Fibroblast of skin of abdomen (primary cell): ENCODE data around the gene MAP3K13.
"Not testable (repeated sequence)": the region's sequence is repeated elsewhere in the genome, so short reads cannot be mapped to it uniquely, and the experiment has no call there.

ENCODE experiments used
- DNase-seq: peaks from one replicate; pipeline ENCODE4 v3.0.0-alpha.2; 2013

Gene MAP3K13

DNA sequence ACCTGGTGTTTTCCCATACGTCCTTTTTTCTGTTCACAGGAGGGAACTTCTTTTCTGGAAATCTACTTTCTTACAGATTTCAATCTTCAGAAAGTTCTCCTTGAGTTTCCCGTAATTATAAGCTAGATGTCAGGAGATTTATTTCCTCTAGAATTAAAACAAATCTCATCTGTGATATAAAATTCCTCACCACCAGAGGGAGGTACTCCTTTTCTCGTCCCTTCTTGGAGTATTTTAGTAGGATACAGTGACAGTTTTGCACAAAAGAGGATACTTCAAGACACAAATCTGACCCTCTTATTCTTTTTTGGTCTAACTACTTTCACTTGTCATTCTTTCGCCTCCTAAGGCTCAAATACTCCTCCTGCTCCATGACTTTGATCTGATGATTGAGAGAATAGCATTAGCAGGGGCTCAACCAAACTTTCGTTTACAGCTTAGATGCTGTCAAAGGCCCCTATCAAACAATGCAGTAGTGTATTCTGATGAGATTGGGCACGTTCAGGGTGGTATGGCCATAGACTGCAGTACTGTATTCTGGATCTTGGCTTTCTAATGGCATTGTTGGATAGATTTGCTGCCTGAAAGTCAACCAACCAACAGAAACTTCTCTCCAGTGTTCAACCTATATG, 97.9 kb downstream of the MAP3K13 start:
- no peak for DNase-seq

DNA sequence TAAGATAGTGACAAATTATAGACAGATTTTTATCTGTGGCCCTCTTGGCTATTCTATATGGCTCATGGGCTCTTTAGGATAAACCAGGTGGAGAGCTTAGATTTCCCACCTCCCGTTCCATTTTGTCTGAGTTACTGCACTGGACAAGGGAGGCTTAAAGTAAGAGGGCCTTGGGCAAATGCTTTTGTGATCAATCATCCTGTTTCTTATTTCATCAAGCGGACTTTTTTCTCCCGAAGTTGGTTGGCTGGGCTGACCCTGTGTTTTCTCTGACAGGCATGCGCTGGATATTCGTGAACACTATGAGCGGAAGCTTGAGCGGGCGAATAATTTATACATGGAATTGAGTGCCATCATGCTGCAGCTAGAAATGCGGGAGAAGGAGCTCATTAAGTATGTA, 102.5 kb downstream of the MAP3K13 start:
- DNase-seq, result no peak

DNA sequence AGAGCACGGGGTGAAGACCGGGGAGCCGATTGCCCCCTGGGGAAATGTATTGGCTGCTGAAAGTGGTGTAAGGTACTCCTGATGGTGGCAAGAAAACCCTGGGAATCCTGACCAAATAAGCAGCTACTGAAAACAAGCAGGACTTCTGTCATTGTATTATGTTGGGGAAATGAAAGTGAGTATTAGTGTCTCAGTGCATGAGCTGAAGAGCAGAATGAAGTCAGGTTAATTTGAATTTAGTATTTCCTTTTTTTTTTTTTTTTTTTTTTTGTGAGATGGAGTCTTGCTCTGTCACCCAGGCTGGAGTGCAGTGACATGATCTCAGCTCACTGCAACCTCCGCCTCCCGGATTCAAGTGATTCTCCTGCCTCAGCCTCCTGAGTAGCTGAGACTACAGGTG, 103.2 kb downstream of the MAP3K13 start:
- not testable (repeated sequence) for DNase-seq

DNA sequence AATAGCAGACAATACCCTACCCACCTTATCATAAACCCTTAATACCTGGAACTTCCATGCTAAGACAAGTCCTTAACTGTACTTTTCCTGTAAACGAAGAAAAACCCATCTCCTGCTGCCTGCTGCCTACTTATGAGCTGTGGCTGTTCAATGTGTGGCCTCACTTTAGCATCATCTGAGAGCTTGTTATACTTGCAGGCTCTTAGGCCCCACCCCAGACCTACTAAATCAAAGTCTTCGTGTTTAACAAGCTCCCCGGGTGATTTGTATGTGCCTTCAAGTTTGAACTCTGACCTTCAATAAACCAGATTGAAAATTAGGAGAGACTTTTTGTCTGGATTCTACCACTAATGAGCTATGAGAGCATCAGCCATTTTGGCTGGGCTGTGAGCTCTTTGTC, 106.6 kb downstream of the MAP3K13 start:
- DNase-seq, result no peak

DNA sequence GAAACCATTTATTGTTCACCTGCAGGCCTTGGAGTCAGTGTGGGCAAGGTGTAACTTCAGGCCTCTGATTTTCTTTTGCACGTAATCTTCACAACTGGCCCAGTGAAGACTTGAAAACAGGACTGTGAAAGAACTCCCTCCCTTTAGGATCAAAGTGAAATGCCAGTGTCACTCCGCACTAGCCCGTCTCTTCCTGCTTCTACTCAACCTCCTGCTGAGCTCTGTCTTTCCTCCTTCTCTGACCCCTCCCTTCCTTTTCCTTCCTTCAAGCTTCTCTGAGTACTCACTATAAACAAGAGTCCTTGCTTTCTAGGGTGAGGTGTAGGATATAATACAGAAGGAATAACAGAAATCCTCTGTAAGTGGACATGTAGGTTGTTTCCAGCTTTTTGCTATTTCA, 107.4 kb downstream of the MAP3K13 start:
- no peak for DNase-seq

DNA sequence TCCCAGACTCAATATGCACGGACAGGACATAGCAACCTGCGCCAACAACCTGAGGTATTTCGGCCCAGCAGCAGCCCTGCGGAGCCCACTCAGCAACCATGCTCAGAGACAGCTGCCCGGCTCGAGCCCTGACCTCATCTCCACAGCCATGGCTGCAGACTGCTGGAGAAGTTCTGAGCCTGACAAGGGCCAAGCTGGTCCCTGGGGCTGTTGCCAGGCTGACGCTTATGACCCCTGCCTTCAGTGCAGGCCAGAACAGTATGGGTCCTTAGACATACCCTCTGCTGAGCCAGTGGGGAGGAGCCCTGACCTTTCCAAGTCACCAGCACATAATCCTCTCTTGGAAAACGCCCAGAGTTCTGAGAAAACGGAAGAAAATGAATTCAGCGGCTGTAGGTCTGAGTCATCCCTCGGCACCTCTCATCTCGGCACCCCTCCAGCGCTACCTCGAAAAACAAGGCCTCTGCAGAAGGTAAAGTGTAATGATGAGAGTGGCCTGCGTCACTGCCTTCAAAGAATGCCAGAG, 110.4 kb downstream of the MAP3K13 start:
- DNase-seq, result no peak

DNA sequence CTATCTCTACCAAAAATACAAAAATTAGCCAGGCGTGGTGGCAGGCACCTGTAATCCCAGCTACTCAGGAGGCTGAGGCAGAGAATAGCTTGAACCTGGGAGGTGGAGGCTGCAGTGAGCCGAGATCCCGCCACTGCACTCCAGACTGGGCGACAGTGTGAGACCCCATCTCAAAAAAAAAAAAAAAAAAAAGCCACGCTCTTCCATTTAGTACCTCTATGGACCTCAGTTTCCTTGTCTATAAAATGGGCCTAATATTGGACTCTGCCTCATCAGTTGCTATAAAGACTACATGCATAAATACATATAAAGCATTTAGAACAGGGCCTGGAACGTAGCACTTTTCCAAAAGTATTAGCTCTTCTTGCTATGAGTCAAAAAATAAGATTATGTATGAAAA, 112.0 kb downstream of the MAP3K13 start:
- DNase-seq, result not testable (repeated sequence)

DNA sequence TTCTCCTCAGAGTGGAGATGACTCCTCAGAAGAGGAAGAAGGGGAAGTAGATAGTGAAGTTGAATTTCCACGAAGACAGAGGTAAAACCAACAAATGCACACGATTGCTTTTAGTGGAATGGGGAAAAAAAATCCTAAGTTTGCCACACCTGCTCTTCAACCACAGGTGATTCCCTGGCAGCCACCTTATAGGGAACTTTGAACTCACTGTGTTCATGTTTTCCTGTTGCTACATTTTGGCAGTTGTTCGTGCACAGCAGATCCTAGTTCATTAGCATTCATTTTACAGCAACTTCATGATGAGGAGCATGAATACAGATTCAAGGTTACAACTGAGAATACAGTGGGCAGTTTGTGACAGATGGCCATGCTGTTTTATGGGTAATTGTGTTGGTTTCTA, 114.4 kb downstream of the MAP3K13 start:
- no peak for DNase-seq

DNA sequence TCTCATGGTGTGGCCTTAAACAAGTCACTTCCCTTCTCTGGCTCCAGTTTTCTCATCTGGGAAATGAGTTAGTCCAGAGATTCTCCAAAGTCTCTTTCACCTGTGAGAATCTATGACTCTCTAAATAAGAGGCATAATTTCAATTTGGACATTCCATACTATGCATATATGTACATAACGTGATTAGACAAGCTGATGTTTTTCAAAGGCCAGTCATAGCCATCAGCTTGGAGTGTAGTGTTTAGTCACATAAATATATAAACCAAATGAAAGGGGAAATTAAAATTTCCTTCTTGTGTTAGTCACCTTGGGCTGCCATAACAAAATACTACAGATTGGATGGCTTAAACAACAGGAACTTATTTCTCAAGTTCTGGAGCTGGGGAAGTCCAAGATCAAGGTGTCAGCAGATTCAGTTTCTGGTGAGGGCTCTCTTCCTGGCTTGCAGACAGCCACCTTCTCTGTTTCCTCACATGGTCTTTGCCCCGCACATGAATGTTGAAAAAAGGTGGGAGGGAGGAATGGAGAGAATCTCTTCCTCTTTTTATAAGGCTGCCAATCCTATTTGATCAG, 116.5 kb downstream of the MAP3K13 start:
- no peak for DNase-seq

DNA sequence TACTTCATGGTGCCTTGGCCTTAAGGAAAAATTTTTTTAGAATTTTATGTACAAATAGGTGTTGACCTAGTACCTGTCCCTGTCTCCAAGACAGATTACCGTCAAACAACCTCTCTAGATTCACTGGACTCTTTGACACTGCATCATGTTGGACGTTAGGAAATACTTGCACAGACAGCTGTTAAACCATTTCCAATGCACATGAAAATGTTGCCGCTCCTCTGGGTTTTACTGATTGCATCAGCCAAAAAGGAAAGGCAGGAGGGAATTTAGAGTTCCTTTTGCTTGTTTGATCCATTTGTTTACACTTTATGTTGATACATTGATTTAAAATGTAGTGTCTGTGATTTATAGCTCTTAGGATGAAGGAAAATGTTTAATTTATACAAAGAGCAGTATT, 121.4 kb downstream of the MAP3K13 start:
- DNase-seq, result no peak

DNA sequence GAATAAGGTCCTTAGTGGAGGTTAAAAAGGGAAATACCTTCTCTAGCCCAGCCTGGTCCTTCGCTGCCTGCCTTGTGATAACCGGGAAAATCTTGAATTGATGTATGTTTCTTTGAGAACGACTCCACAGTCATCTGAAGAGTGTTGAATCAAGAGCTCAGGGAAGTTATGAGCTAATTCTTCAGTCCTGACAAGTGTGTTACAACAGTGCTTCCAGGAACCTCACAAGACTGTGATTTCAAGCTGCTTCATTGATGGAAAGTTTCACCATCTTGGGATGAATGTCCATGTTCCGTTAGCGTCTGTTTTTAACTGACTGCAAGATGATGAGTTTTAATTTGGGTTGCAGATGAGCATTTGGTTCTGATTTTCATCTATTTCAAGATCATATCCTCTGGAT, 123.5 kb downstream of the MAP3K13 start:
- no peak for DNase-seq

DNA sequence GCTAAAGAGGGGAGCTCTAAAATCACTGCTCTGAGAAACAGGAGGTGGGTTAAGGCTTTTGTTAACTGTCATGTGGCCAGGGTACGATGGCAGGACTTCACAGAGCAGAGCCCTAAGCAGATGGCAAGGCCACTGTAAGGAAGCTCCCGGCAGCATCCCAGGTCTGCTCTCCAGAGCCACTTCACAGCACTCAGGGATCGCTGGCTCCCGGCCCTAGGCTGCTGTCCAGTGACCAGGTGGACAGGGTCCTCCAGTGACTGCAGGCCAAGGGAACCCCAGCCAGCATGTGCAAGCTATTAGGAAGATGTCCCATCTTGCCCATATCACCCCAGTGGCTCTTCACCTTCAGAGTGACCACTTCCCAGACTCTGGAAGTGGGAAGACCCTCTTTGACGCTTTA, 125.5 kb downstream of the MAP3K13 start:
- DNase-seq, result no peak

DNA sequence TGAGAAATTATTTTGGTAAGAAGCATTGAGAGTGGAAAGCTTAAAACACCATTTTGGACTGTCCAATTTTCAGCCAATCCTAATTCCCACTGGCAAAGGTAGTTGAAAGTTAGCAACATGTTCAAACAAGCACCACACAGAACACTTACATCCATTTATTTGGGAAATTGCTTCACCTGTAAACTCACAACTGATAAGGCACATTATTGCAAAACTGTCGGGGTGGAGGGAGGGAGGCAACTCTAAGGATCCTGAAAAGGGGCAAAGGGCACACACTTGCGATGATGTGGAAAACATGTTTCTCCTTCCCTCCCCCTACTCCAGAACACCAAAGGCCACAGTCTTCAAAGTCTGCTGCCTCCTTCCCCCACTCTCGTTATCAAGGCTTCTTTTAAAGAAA, 126.5 kb downstream of the MAP3K13 start:
- no peak for DNase-seq

DNA sequence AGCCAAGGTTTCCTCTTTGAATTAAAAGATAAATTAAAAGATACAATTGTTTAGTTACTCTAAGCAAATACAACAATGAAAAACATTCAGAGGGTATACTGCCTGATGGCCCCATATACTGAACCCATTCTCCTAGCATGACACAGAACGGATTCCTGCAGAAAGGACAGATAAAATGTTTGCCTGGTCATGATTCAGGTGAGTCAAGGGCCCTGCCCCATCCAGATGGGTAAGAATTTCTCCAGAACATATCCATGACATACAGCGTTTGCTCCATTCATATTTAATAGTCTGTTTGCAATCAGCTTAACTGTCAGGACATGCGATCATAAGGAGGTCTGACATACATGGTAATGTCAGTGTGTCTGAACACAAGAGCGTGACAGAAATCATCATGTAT, 127.3 kb downstream of the MAP3K13 start:
- DNase-seq, result no peak

DNA sequence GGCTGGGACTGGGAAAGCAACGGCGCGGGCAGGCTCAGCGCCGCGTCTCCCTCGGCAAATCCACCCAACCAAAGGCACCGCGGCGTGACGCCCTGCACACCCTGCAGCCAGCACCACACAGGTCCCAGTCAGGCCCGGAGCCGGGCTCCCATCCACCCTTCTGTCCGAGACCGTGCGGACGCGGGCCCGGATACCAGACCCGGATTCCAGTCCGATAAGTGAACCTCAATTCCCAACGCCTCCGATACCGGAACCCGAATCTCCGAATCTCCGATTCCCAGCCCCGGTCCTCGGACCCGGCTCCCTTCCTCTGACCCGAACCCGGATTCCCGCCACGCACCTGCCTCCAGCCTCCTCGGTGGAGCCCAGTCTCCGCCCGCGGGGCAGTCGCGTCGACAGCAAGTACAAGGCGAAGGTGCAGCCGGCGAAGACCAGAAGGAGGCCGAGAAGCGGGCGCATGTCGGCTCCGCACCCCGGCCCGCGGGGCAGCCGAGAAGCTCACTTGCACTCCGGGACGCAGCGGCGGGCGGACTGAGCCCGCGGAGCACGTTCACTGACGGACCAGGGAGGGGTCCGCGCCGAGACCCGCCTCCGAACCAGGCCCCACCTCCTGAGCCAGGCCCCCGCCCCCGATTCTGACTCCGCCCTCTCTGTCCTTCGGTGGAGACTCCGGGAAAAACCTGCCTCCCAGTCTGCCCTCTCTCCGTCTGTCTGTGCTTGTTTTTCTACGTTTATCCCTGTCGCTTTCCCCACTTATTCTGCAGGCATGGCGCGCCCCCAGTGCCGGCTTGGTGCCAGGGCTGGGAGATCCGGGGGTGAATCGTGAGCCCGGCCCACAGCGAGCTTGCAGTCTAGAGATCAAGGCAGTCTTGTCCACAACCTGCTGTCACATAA, 135.8 kb downstream of the MAP3K13 start, which contains the start of gene TMEM41A:
TSS of gene TMEM41A (minus strand) at position 533 of the 894 bp plus-strand sequence. CDS start at position 459, 74 bp downstream.
- peak; percentile 89 for DNase-seq

DNA sequence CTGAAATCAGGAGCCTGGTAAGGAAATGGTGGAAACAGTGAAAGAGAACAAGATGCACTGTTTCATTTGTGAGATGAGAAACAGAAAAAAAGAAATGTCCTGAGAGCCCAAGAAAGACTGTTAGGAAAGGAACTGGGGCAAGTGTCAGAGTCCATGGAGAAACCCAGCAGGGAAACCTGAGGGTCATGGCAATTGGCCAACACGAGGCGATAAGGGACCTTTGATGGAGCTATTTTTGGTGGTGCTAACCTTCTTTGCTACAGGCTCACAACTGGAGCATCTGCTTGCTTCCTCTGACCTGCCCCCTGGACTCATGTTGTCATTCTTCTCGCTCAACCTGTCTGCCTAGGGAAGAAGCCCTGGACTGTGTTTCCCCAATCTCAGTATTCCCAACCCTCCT, 140.1 kb downstream of the MAP3K13 start:
- DNase-seq, result no peak

DNA sequence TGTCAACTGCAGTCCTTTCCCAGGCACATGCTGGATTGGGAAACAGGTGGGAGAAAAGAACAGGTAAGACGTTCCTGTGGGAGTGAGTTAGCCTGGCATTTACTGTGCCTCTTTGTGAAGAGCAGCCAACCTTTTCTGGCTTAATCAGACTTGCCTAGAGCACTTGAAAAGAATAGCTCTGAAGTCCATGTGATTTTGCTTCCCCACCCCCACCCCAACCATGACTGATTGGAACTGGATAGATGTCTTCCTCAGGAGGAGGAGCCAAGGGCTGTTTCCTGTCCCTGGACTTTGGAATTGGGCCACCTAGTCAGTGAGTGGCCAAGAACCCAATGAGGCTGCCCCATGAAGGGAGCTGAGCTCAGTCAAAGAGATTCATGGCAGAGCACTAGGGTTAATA, 140.6 kb downstream of the MAP3K13 start:
- DNase-seq, result no peak

DNA sequence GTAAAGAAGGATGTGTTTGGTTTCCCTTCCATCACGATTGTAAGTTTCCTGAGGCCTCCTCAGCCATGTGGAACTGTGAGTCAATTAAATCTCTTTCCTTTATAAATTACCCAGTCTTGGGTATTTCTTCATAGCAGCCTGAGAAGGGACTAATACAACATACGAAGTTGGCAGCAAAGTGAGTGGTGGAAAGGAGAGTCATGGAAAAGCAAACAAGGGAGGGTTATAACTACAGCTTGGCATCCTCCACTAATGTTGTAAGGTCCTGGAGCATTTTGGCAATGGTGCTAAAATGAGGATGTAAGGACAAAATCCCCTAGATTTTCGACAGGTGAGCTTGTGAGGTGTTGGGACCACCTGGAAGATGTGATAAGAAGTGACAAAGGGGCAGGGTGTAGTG, 141.7 kb downstream of the MAP3K13 start:
- DNase-seq, result no peak

DNA sequence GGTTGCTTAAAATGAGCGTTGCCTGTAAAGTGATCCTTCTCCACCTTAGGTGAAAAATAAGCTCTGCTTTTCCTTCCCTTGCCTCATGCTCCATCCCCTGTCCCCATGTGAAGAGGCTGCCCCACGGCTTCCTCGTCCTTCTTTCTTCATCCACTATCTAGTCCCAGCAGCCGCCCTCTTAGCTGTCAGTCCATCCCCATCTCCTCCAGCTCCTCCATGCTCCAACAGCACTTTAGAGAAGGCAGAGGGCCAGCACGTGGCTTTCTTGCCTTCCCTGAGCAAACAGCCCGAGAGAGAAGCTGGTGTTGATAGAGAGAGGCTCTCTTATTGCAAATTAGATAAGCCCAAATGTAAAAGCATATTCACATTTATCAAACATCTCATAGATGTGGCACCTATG, 144.9 kb downstream of the MAP3K13 start:
- DNase-seq, result no peak

DNA sequence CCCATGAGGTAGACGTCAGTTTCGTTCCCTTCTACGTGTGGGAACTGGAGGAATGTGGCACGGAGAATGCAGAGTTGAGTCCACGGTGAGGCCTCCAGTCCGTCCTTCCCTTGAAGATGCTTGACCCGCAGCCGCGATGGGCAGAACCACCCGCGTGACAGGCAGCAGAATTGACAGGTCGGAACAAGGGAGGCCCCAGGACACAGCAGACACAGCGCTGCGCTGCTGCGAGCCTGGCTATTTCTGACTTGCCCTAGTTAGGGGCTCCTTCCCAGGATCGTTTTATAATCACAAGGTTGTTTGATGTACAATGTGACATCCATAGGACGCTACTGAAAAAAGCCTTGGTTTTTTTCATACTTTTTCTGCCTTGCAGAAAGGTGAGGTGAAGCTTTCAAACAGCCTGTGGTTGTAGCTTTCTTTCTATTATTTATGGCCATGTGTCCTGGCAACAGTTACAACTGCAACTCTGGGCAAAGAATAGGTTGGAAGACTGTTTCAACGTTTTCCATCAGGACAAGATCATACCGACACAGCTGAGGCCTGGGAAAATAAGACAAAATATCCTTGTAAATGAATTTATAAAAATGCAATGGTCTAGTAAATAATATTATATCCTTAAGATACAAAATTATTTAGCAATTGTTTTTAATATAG, 145.5 kb downstream of the MAP3K13 start:
- DNase-seq, result no peak

DNA sequence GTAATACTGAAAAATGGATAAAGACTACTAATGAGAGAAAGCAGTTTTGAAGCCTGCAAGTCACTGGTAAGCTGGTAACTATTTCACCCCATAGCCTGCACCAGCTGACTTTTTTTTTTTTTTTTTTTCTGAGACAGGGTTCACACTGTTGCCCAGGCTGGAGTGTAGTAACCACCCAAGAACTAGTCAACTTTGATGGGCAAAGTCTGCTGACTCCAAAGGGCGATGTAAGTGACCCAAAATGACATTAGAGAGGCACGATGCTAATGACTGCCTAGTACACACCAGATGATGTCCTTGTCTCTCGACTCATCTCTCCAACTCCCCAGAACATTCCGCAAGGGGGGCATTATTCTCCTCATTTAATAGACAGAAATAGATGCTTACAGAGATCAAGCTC, 148.8 kb downstream of the MAP3K13 start:
- no peak for DNase-seq

DNA sequence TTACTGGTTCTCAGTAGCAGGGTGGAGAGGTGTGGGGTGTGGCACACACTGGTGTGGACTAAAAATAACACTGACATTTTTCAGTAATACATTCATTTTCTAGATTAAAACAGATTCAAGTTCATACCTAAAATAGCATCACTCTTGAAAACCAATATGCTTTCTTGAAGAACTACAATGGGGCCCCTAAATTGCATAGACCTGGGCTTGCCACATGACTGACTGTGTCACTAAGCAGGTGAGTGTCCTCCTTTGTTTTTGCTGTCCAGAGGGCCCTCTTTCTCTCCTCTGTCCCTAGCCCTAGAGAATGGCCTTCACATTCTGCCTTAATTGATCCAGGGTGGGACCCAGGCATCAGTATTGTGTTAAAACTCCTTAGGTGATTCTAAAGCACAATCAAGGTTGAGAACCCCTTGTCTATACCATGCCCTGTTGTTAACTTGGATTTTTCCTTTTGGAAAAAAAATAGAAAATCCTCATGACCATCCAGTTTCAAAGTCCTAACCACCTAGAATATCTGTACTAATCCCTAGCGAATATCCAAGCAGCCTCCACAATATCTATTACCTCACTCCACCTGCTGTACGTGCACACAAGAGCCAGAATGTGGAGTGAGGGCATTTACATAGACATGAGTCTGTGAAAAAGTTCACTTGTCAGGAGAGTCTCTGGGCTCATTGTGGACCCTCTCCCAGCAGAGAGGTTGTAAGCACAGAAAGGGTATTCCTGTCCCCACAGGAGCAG, 154.6 kb downstream of the MAP3K13 start:
- no peak for DNase-seq
